Stomach (tissue), 9 donors: ENCODE data around the gene PNCK. TPM values are rescaled to one million over a fixed set of nuclear protein-coding genes. Genes with fewer than 3 reads are reported as not detected.

Experiments
- DNase-seq, 2 donors: peaks; one replicate each; pipeline versions ENCODE4 v3.0.0 to v3.0.0-alpha.2; 2013 to 2019
- H3K27ac ChIP-seq, 5 donors: fragments of 200-600 bp in 4 of 5; sonication (generic) in 4 of 5; one replicate each; pipeline ENCODE4 v1.5.1; 2013 to 2019; ENCODE audit warnings: mild to moderate bottlenecking in 1 of 5, moderate library complexity in 1 of 5
- H3K27me3 ChIP-seq, 3 donors: fragments of 200-600 bp; sonication (generic); one replicate each; pipeline ENCODE4 v1.5.1; 2017 to 2019; ENCODE audit warnings: mixed run types in 1 of 3
- H3K36me3 ChIP-seq, 4 donors: fragments of 200-600 bp; sonication (generic); 1 replicate in 3 of 4; 2 replicates in 1 of 4; pipeline ENCODE4 v1.5.1; 2016 to 2019
- H3K4me1 ChIP-seq, 4 donors: fragments of 200-600 bp; sonication (generic); one replicate each; pipeline ENCODE4 v1.5.1; 2016 to 2019
- H3K4me3 ChIP-seq, 4 donors: fragments of 200-600 bp; sonication (generic) in 3 of 4; one replicate each; pipeline ENCODE4 v1.5.1; 2016 to 2019; ENCODE audit warnings: mild to moderate bottlenecking in 1 of 4
- H3K9me3 ChIP-seq, 4 donors: fragments of 200-600 bp; sonication (generic); one replicate each; pipeline ENCODE4 v1.5.1; 2016 to 2019
- EP300 ChIP-seq: sonication (generic); formaldehyde crosslinking; IDR thresholded peaks from one replicate; pipeline ENCODE4 v1.6.1; 2017; ENCODE audit warnings: antibody characterized with exemption
- POLR2A ChIP-seq, 4 donors: fragments of 450-650 bp; IDR thresholded peaks; one replicate each; pipeline ENCODE4 v1.6.1; 2016; ENCODE audit warnings: antibody characterized with exemption in 4 of 4, control low read depth in 2 of 4, mild to moderate bottlenecking in 1 of 4, moderate library complexity in 1 of 4
- POLR2AphosphoS5 ChIP-seq, 3 donors: sonication (generic); formaldehyde crosslinking; IDR thresholded peaks; one replicate each; pipeline ENCODE4 v1.6.1; 2016; ENCODE audit warnings: antibody characterized with exemption in 3 of 3
- WGBS, 5 donors: extraction: QIAGEN DNeasy Blood & Tissue Kit in 3 of 5; methylation state at CpG; one replicate each; pipeline versions ENCODE4 v1.1.5 to v1.1.7; 2013 to 2018; 5-methylcytosine and 5-hydroxymethylcytosine counted together
- intact Hi-C: fragments of 100-400 bp; cut with DNase I; formaldehyde crosslinking; loops from one replicate; pipeline ENCODE4 v1.15.1; 2023; ENCODE audit warnings: low total_unique reads
- polyA plus RNA-seq, 3 donors: library from polyadenylated mRNA; stranded (reverse); fragments of 200-250 nt; gene quantifications; one replicate each; pipeline ENCODE4 v1.2.3, GENCODE V29; 2013
- total RNA-seq, 5 donors: library from RNA; depleted of rRNA; stranded (reverse); fragments of >200 nt; gene quantifications; one replicate each; pipeline versions ENCODE4 v1.1.0 to v1.2.3, GENCODE V29; 2014 to 2016
- TF ChIP-seq, protein P1 (sequence below), 7 experiments: fragments of 450-650 bp in 4 of 7; fragments of 200-600 bp in 3 of 7; sonication (generic) in 3 of 7; IDR thresholded peaks; one replicate each; pipeline ENCODE4 v1.5.1; 2016 to 2019; ENCODE audit warnings: antibody characterized with exemption in 7 of 7, control low read depth in 2 of 7, mild to moderate bottlenecking in 1 of 7
- donor health status: healthy with polysubstance abuse.
- donor health status: Bipolar disorder and iron deficiency.
- donor health status: healthy.

The PNCK gene
- total and polyA plus RNA-seq, 8 donors, result 0.44 to 21.0 (median 8.3) TPM; not detected in 1

DNA sequence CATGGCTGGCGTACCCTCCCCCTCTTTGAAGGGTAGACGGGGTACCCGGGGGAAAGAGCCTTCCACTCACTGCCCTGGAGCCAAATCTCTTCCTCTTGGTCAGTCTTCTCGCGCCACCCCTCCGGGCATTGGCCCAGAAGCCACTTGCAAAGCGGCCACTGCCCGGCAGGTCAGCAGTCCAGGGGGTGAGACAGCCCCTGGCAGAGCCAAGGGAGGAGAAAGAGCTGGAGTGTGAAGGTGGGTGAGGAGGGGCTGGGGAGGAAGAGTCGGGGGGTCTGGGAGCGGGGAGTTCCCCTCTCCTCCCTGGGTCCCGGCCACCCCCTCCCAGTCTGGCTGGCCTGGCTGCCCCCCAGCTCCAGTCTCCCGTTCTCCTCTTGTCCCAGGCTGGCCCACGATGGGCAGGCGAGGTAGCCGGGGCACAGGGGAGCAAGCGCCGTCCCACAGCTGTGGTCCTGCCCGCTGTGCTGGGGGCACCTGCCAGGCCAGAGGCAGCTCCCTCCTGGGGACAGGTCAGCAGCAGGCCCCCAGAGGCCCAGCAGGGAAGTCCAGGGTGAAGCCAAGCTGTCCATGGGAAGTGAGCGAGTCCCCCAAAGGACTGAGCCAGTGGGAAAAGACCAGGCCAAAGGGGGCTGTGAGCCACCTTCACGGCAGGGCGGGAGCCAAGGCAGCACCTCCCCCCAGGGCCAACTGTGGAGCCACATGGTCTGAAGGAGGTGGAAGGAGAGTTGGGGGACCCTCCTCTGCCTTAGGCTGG is 48.2 kb downstream of the PNCK start:
- no peak overlapping the region for H3K27ac ChIP-seq
- WGBS, 5 donors, result 80 to 92% (median 86%) methylated on average over 12 to 21 of the region's 21 CpGs
- peaks cover 0 to 7% (median 0%) of the 10 kb centered on the region in 4 donors for H3K9me3 ChIP-seq
- TF ChIP-seq EP300 (no peak), POLR2AphosphoS5 (IDR thresholded peaks at IDR 0.05) (no peak), POLR2A (IDR thresholded peaks at IDR 0.05) (no peak)
- TF ChIP-seq, protein P1, sequence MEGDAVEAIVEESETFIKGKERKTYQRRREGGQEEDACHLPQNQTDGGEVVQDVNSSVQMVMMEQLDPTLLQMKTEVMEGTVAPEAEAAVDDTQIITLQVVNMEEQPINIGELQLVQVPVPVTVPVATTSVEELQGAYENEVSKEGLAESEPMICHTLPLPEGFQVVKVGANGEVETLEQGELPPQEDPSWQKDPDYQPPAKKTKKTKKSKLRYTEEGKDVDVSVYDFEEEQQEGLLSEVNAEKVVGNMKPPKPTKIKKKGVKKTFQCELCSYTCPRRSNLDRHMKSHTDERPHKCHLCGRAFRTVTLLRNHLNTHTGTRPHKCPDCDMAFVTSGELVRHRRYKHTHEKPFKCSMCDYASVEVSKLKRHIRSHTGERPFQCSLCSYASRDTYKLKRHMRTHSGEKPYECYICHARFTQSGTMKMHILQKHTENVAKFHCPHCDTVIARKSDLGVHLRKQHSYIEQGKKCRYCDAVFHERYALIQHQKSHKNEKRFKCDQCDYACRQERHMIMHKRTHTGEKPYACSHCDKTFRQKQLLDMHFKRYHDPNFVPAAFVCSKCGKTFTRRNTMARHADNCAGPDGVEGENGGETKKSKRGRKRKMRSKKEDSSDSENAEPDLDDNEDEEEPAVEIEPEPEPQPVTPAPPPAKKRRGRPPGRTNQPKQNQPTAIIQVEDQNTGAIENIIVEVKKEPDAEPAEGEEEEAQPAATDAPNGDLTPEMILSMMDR (IDR thresholded peaks at IDR 0.05), result no peak
- no peak for DNase-seq
- intact Hi-C loops, result no loop called here
- no peaks in the 10 kb centered on the region for H3K36me3 ChIP-seq
- H3K27me3 ChIP-seq, result peaks cover 0 to 26% (median 21%) of the 10 kb centered on the region in 3 donors
- no peaks in the 10 kb centered on the region for H3K4me1 ChIP-seq
- no peak overlapping the region for H3K4me3 ChIP-seq

DNA sequence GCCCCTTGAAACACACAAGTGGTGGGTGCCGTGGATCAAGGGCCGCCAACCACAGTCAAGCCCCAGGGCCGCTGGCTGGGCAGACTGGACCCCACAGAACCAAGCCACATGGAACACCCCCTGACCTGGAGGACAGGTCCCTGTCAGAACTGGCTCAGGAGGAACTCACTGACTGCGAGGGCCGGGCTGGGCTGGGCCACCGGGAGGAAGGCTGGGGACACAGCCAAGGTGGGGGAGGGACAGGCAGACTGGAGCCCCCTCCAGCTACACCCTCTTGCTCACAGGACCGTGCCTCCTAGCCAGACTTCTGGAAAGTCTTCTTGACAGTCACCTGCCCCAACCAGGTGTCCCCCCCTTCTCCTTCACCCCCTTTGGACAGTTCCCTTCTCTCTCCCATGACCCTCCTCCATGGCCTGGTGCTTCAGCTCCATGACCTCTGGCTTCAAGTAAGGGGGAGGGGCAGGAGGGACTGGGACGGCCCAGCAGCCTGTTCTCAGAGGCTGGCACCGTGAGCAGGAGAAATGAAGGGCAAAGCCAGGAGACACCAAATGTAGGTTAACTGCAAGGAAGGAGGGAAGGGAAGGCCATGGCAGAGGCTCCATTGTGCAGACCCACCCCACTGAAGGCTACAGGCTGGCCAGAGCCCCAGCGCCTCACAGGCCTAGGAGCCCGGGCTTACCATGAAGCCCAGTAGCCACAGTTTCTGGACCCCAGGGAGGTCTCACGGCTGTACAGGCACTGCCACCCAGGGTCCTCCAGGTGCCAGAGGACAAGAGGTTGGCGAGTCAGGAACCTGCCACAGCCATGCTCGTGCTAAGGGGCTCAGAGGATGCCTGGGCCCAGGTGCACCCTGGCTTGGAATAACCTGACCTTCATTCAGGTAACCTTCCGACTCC is 49.2 kb downstream of the PNCK start:
- Histone ChIP-seq H3K27ac (no peak overlapping the region), H3K27me3 (peaks cover 0 to 26% (median 26%) of the 10 kb centered on the region in 3 donors), H3K36me3 (no peaks in the 10 kb centered on the region), H3K9me3 (no peaks in the 10 kb centered on the region), H3K4me1 (no peaks in the 10 kb centered on the region), H3K4me3 (no peak overlapping the region)
- TF ChIP-seq POLR2A (IDR thresholded peaks at IDR 0.05), result no peak
- TF ChIP-seq POLR2AphosphoS5 (IDR thresholded peaks at IDR 0.05), result no peak
- intact Hi-C loops, result no loop called here
- 60 to 89% (median 82%) methylated on average over 5 to 15 of the region's 15 CpGs for WGBS, 5 donors
- DNase-seq, result no peak

DNA sequence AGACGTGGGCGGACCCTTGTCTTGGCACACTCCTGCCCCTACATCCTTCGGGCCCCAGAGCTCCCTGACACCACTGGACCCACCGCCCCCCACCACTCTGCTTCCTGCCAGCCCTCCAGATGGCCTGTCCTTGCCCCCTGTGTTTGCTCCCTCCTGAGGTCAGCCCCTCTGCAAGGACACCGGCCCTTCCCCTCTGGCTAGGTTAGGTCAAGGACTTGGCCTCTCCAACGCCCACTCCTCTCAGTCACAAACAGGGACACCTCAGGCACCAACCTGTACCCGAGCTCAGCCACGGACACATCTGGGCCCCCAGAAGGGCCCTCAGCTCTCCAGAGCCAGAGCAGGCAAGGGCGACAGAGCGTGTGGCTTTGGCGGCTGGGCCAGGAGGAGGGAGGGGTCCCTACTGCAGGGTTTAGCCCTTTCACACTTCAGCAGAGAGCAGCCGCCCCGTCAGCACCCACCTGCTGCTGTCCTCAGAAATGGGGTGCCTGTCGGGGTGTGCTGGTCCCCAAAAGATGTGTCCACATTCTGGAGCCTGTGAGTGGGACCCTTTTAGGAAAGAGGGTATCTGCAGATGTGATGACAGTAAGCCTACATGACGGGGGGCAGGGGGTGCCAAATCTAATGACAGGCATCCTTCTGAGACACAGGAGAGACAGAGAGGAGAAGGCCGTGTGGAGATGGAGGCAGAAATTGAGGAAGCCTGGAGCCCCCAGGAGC is 50.1 kb downstream of the PNCK start:
- Histone ChIP-seq H3K9me3 (no peaks in the 10 kb centered on the region), H3K27ac (no peak overlapping the region), H3K4me1 (no peaks in the 10 kb centered on the region), H3K36me3 (no peaks in the 10 kb centered on the region), H3K4me3 (no peak overlapping the region), H3K27me3 (peaks cover 0 to 28% (median 26%) of the 10 kb centered on the region in 3 donors)
- TF ChIP-seq, protein P1 (IDR thresholded peaks at IDR 0.05), result no peak
- TF ChIP-seq POLR2A (IDR thresholded peaks at IDR 0.05) (no peak), POLR2AphosphoS5 (IDR thresholded peaks at IDR 0.05) (no peak), EP300 (no peak)
- WGBS, 5 donors, result 69 to 77% (median 72%) methylated on average over 8 to 16 of the region's 16 CpGs
- intact Hi-C loops, result no loop called here
- no peak for DNase-seq

DNA sequence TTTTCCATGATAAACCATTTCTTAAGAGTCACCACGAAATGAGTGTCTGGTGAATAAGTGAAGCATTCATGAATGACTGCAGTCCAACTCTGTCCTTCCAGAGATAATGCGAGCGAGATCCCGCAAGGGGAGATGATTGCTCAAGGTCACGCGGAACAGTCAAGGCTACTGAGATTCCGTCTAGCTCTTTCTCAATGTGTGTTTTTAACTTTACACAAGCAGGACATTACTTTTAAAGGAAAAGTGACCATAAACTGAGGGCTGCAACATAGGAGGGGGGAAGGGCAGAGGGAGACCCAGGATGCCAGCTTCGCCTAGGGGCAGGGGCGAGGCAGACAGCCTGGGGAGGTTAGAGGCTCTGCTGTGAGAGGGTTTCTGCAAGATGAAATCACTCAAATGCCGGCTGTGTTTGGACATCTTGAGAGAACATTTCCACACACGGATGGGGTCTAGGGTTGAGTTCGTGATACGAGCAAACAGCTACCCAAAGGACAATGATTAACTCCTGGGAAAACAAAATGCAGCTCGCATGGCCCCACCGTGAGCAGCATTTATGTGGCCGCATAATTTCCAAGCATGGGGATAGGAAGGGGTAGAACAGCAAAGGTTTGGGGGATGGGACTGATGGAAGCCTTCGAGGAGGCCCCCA is 50.8 kb downstream of the PNCK start:
- Histone ChIP-seq H3K27ac (no peak overlapping the region), H3K4me3 (no peak overlapping the region), H3K27me3 (peaks cover 0 to 28% (median 26%) of the 10 kb centered on the region in 3 donors), H3K36me3 (no peaks in the 10 kb centered on the region), H3K9me3 (no peaks in the 10 kb centered on the region), H3K4me1 (no peaks in the 10 kb centered on the region)
- intact Hi-C loops, result no loop called here
- WGBS, 5 donors, result 30 to 70% (median 41%) methylated on average over 15 to 17 of the region's 17 CpGs
- no peak for DNase-seq
- TF ChIP-seq EP300, result no peak
- TF ChIP-seq, protein P1 (IDR thresholded peaks at IDR 0.05), result no peak
- TF ChIP-seq POLR2AphosphoS5 (IDR thresholded peaks at IDR 0.05), result no peak
- no peak for TF ChIP-seq POLR2A (IDR thresholded peaks at IDR 0.05)
